ENCODE data around the gene ARHGAP18.

- TF ChIP-seq EZH2 (IDR thresholded peaks at IDR 0.05; ENCODE audit: insufficient read depth, poor library complexity, severe bottlenecking) (no peak), EZH2phosphoT487 (IDR thresholded peaks at IDR 0.05; ENCODE audit: insufficient read depth, low read depth) (no peak)
Measured at GRCh38 chr6:129657483-129657882, 52.5 kb downstream of the ARHGAP18 start.
